HUES48 (cell line): ENCODE data around the gene ASB15.

Experiments
- H3K27ac ChIP-seq: one replicate; pipeline ENCODE4 v1.7.0; 2013; ENCODE audit warnings: low read depth, low read length, inconsistent platforms
- H3K27me3 ChIP-seq: 2 replicates; pipeline ENCODE4 v1.6.1; 2013; ENCODE audit warnings: mild to moderate bottlenecking, low read length; ENCODE audit not compliant: control insufficient read depth, insufficient read depth
- H3K36me3 ChIP-seq: 2 replicates; pipeline ENCODE4 v1.6.1; 2013; ENCODE audit warnings: low read length; ENCODE audit not compliant: control insufficient read depth, insufficient read depth
- H3K4me1 ChIP-seq: 2 replicates; pipeline ENCODE4 v1.6.1; 2013; ENCODE audit warnings: mild to moderate bottlenecking, low read length; ENCODE audit not compliant: control insufficient read depth, insufficient read depth
- H3K4me3 ChIP-seq: 2 replicates; pipeline ENCODE4 v1.5.1; 2013; ENCODE audit warnings: mild to moderate bottlenecking, low read depth, low read length
- H3K9ac ChIP-seq: 2 replicates; pipeline ENCODE4 v1.6.1; 2013; ENCODE audit warnings: mild to moderate bottlenecking, low read depth, low read length, moderate library complexity
- H3K9me3 ChIP-seq: 2 replicates; pipeline ENCODE4 v1.6.1; 2013; ENCODE audit warnings: low read length; ENCODE audit not compliant: control insufficient read depth, insufficient read depth

The ASB15 gene

DNA sequence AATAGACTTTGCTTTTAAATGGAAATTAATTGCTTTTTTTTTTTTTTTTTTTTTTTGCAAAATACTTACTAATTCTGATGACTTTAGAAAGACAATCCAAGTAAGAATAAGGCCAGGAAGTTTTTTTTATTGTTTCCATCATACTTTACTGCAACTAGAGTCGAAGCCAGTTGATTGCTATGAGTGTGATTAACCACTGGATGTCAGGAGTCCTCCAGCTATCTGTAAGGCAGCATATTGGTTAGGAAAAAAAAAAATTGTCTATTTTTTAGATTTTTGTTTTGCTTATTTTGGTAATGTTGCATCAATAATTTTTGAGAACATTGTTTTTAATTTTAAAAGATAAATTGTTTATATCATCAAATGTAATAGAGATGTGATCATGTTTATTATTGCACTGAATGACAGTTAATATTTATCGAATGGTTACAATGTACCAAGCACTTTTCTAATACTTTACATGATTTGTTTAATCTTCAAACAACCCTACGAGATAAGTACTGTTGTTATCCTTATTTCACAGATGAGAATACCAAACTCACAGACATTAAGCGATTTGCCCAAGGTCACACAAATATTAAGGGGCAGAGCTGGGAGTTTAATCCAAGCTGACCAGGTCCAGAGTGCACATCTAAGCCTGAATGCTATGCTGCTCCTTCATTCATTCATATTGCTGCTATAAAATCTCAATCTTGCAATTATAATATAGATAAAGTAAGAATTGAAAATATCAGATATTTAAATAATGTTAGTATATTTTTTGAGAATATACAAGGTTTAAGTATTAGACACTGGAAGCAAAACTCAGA, 34.1 kb downstream of the ASB15 start:
- Histone ChIP-seq H3K27ac (no peak overlapping the region), H3K27me3 (no peaks in the 10 kb centered on the region), H3K36me3 (no peaks in the 10 kb centered on the region), H3K4me1 (peaks cover 5% of the 10 kb centered on the region; the same call in 1 of the 2 replicates), H3K4me3 (no peak overlapping the region), H3K9ac (no peak overlapping the region), H3K9me3 (no peaks in the 10 kb centered on the region)

GRCh38 chr7:123637203-123637602, 35.6 kb downstream of the ASB15 start:
- Histone ChIP-seq H3K36me3 (no peaks in the 10 kb centered on the region), H3K4me3 (no peak overlapping the region), H3K27ac (no peak overlapping the region), H3K27me3 (no peaks in the 10 kb centered on the region), H3K9me3 (no peaks in the 10 kb centered on the region), H3K9ac (no peak overlapping the region), H3K4me1 (peaks cover 5% of the 10 kb centered on the region; the same call in 1 of the 2 replicates)

- Histone ChIP-seq H3K27me3 (no peaks in the 10 kb centered on the region), H3K9me3 (no peaks in the 10 kb centered on the region), H3K4me3 (no peak overlapping the region), H3K4me1 (peaks cover 5% of the 10 kb centered on the region; the same call in 1 of the 2 replicates), H3K27ac (no peak overlapping the region), H3K9ac (no peak overlapping the region), H3K36me3 (no peaks in the 10 kb centered on the region)
Measured at GRCh38 chr7:123637878-123638277, 36.3 kb downstream of the ASB15 start.

- Histone ChIP-seq H3K9me3 (no peaks in the 10 kb centered on the region), H3K36me3 (no peaks in the 10 kb centered on the region), H3K9ac (no peak overlapping the region), H3K27me3 (no peaks in the 10 kb centered on the region), H3K4me3 (no peak overlapping the region), H3K27ac (no peak overlapping the region), H3K4me1 (peaks cover 20% of the 10 kb centered on the region)
Measured at GRCh38 chr7:123639631-123640030, 38.0 kb downstream of the ASB15 start.

DNA sequence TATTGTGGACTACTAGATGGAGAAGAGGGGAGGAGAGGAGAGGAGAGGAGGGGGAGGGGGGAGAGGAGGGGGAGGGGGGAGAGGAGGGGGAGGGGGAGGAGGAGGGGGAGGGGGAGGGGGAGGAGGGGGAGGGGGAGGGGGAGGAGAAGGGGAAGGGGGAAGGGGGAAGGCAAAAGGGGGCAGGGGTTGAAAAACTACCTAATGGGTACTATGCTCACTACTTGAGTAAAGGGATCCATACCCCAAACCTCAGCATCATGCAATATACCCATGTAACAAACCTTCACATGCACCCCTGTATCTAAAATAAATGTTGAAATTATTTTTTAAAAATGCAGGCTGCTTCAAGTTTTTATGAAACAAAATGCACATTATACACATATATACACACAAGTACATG, 39.0 kb downstream of the ASB15 start:
- Histone ChIP-seq H3K4me3 (no peak overlapping the region), H3K9me3 (no peaks in the 10 kb centered on the region), H3K36me3 (no peaks in the 10 kb centered on the region), H3K4me1 (peaks cover 28% of the 10 kb centered on the region), H3K9ac (no peak overlapping the region), H3K27ac (no peak overlapping the region), H3K27me3 (no peaks in the 10 kb centered on the region)

- no peaks in the 10 kb centered on the region for H3K27me3 ChIP-seq
- H3K4me1 ChIP-seq: peaks cover 35% of the 10 kb centered on the region
- H3K27ac ChIP-seq: no peak overlapping the region
- H3K9me3 ChIP-seq: no peaks in the 10 kb centered on the region
- H3K9ac ChIP-seq: no peak overlapping the region
- no peaks in the 10 kb centered on the region for H3K36me3 ChIP-seq
- H3K4me3 ChIP-seq: no peak overlapping the region
Measured at GRCh38 chr7:123641901-123642300, 40.3 kb downstream of the ASB15 start.

- Histone ChIP-seq H3K4me1 (peaks cover 37% of the 10 kb centered on the region), H3K36me3 (no peaks in the 10 kb centered on the region), H3K9ac (peak overlapping the region; percentile 55), H3K27me3 (no peaks in the 10 kb centered on the region), H3K9me3 (no peaks in the 10 kb centered on the region), H3K27ac (peak overlapping the region; percentile 92), H3K4me3 (peak overlapping the region; percentile 27; the same call in 1 of the 2 replicates)
Measured at GRCh38 chr7:123643495-123644441, 42.1 kb downstream of the ASB15 start.

- no peaks in the 10 kb centered on the region for H3K9me3 ChIP-seq
- peaks cover 37% of the 10 kb centered on the region for H3K4me1 ChIP-seq
- H3K27me3 ChIP-seq: no peaks in the 10 kb centered on the region
- no peak overlapping the region for H3K4me3 ChIP-seq
- no peak overlapping the region for H3K27ac ChIP-seq
- no peak overlapping the region for H3K9ac ChIP-seq
- H3K36me3 ChIP-seq: no peaks in the 10 kb centered on the region
Measured at GRCh38 chr7:123645516-123645915, 43.9 kb downstream of the ASB15 start.

- Histone ChIP-seq H3K4me3 (no peak overlapping the region), H3K36me3 (no peaks in the 10 kb centered on the region), H3K4me1 (peaks cover 37% of the 10 kb centered on the region), H3K27ac (no peak overlapping the region), H3K27me3 (no peaks in the 10 kb centered on the region), H3K9ac (no peak overlapping the region), H3K9me3 (no peaks in the 10 kb centered on the region)
Measured at GRCh38 chr7:123647106-123647730, 45.6 kb downstream of the ASB15 start.

DNA sequence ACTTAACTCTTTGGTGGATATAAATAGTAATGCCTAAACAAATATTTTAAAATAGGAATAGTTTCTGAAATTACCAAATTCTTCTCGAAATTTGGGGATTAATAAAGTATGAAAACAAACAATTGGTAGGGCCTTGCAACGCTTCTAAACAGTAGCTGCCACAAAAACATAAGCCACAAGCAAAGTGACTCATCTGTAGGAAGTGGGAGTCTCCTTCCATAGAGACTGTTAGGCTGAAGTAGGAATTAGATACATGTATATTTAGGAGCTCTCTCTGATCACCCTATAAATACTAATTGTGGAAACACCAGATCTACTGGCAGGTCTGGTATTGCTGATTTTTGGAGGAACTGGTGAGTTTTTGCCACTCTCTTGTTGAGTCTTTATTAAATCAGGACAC, 48.3 kb downstream of the ASB15 start:
- no peak overlapping the region for H3K4me3 ChIP-seq
- H3K27ac ChIP-seq: no peak overlapping the region
- H3K9ac ChIP-seq: no peak overlapping the region
- H3K4me1 ChIP-seq: peaks cover 18% of the 10 kb centered on the region
- no peaks in the 10 kb centered on the region for H3K27me3 ChIP-seq
- H3K9me3 ChIP-seq: no peaks in the 10 kb centered on the region
- H3K36me3 ChIP-seq: no peaks in the 10 kb centered on the region
